CD4-positive, alpha-beta T cell treated with Interleukin-15 for 4 hours (primary cell): Measurements from ENCODE around the gene ANTKMT.

Experiments used
- DNase-seq: peaks from one replicate; pipeline ENCODE4 v3.0.0-alpha.2; 2020; ENCODE audit warnings: low spot score

Gene ANTKMT

DNA sequence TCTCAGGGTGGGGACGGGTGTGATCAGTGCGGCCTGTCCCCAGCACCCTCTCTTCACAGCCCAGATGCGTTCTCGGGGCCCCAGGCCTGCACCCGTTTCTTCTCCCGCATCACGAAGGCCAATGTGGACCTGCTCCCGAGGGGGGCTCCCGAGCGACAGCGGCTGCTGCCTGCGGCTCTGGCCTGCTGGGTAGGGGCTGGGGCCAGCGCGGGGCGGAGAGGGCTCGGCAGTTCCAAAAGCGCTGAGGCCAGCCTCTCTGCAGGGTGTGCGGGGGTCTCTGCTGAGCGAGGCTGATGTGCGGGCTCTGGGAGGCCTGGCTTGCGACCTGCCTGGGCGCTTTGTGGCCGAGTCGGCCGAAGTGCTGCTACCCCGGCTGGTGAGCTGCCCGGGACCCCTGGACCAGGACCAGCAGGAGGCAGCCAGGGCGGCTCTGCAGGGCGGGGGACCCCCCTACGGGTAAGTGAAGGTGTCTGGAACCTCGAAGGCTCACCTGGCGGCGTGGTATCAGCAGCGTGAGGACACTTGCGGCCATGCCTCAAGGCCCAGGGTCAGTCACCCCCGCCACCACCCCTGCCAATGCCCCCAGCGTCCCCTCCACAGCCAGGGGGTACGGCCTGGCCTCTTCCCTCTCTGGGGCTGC, 44.0 kb downstream of the ANTKMT start:
- no peak for DNase-seq

DNA sequence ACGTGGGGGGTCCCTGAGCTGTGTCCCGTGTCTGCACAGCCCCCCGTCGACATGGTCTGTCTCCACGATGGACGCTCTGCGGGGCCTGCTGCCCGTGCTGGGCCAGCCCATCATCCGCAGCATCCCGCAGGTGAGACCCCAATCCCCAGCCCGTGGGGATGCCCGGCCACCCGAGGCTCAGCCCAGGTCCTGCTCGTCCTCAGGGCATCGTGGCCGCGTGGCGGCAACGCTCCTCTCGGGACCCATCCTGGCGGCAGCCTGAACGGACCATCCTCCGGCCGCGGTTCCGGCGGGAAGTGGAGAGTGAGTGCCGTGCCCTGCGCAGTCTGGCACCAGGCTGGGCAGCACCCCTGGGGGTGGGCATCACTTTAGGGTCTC, 44.5 kb downstream of the ANTKMT start:
- DNase-seq, result no peak

DNA sequence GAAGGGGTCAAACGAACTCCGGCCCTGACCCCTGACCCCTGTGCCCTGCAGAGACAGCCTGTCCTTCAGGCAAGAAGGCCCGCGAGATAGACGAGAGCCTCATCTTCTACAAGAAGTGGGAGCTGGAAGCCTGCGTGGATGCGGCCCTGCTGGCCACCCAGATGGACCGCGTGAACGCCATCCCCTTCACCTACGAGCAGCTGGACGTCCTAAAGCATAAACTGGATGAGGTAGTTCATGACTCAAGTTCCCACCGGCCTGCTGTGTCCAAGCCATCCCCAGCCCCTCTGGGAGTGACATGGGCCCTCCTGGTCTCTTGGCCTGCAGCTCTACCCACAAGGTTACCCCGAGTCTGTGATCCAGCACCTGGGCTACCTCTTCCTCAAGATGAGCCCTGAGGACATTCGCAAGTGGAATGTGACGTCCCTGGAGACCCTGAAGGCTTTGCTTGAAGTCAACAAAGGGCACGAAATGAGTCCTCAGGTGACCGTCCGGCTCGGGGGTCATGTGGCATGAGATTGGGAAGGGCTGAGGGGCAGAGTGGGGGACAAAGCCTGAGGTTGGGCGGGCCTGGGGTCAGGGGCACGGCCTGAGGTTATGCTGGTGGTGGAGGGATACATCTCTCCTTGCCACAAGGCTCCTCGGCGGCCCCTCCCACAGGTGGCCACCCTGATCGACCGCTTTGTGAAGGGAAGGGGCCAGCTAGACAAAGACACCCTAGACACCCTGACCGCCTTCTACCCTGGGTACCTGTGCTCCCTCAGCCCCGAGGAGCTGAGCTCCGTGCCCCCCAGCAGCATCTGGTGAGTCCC, 45.3 kb downstream of the ANTKMT start:
- DNase-seq, result no peak

DNA sequence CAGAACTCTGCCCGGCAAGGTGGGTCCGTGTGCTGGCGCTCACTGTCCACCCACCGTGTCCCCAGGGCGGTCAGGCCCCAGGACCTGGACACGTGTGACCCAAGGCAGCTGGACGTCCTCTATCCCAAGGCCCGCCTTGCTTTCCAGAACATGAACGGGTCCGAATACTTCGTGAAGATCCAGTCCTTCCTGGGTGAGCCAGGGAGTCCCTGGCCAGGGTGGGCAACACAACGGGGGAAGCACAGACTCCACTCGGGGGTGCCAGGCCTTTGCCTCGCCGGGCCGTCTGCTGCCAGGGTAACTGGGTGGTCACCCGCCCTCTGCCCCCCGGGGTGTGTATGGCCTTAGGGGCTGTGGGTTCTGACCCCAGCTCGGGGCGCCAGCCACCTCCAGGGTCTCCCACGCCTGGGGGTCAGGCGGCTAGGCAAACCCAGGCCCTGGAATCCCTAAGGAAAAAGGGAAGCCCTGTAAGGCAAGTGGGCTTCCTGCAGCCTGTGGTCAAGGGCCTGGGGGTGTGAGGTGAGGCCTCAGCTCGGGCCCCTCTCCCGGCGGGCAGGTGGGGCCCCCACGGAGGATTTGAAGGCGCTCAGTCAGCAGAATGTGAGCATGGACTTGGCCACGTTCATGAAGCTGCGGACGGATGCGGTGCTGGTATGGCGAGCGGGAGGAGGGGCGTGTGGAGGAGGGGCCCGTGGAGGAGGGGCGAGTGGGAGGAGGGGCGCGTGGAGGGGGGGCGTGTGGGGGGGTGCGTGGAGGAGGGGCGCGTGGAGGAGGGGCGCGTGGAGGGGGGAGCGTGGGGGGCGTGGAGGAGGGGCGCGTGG, 46.1 kb downstream of the ANTKMT start:
- no peak for DNase-seq

DNA sequence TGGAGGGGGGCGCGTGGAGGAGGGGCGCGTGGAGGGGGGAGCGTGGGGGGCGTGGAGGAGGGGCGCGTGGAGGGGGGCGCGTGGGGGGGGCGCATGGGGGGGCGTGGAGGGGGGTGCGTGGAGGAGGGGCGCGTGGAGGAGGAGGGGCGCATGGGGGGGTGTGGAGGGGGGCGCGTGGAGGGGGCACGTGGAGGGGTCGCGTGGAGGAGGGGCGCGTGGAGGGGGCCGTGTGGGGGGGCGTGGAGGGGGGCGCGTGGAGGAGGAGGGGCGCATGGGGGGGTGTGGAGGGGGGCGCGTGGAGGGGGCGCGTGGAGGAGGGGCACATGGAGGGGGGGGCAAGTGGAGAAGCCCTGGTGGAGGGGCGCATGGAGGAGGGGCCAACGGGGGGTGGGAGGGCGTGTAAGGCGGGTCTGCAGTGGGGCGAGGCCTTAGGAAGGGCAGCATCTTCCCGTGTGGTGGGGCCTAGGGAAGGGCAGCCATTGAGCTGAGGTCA, 46.8 kb downstream of the ANTKMT start:
- no peak for DNase-seq

DNA sequence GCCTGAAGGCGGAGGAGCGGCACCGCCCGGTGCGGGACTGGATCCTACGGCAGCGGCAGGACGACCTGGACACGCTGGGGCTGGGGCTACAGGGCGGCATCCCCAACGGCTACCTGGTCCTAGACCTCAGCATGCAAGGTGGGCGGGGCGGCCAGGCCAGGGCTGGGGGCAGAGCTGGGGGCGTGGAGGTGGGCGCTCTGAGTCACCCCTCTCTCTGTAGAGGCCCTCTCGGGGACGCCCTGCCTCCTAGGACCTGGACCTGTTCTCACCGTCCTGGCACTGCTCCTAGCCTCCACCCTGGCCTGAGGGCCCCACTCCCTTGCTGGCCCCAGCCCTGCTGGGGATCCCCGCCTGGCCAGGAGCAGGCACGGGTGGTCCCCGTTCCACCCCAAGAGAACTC, 47.5 kb downstream of the ANTKMT start:
- DNase-seq, result no peak

DNA sequence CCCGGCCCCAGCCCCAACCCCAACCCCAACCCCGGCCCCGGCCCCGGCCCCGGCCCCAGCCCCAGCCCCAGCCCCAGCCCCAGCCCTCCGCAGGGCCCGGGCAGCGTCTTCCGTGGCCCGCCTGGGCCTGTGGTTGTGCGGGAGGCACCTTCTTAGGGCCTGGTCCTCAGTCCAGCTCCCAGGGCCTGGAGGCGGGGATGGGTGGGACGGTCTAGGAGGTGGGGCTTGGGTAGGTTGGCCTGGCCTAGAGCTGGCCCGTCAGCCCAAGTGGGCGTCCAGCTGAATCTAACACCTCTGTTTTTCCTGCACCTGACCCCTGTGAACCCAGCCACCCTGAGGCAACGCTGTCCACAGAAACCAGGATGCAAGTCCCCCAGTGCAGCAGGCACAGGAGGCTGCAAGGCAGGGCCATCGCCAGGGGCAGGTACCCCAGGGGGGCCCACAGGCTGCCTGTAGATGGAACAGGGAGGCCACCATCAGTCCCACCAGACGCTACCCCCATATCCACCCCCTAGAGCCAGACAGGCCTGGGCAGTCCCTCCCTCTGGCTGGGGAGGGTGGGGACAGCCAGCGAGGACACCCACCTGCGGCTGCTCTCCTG, 48.3 kb downstream of the ANTKMT start:
- DNase-seq, result no peak

DNA sequence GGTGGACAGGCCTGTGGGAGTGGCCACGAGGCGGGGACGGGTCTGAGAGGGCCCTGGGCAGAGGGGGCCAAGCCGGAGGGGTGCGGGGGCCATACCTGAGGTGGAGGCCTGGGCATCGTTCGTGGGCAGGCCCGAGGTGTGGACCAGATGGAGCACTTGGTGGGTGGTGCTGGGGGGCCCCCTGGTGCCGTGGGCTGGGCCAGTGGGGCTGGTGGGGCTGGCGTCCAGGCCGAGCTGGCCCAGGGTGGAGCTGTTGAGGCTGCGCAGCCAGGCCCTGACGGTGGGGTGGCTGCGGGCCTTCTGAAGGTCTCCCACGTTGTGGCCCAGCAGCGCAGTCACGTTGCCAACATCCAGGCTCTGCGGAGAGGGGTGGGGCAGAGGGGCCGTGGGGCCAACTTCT, 49.0 kb downstream of the ANTKMT start:
- no peak for DNase-seq

DNA sequence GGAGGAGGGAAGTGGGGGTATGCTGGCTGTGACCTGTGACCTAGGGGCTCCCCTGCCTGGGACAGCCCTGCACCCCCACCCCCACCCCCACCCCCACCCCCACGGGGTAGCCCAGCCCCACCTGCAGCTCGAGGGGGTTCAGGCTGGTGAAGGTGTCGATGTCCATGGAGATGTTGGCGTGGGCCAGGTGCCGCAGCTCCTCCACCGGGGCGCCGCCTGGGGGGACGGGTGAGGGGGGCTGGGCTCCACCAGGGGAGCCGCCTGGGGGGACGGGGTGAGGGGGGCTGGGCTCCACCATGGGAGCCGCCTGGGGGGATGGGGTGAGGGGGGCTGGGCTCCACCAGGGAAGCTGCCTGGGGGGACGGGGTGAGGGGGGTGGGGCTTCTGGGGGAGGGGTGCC, 49.5 kb downstream of the ANTKMT start:
- DNase-seq, result no peak
